ENCODE measurements around the gene EIF4G3.

Gene EIF4G3

DNA sequence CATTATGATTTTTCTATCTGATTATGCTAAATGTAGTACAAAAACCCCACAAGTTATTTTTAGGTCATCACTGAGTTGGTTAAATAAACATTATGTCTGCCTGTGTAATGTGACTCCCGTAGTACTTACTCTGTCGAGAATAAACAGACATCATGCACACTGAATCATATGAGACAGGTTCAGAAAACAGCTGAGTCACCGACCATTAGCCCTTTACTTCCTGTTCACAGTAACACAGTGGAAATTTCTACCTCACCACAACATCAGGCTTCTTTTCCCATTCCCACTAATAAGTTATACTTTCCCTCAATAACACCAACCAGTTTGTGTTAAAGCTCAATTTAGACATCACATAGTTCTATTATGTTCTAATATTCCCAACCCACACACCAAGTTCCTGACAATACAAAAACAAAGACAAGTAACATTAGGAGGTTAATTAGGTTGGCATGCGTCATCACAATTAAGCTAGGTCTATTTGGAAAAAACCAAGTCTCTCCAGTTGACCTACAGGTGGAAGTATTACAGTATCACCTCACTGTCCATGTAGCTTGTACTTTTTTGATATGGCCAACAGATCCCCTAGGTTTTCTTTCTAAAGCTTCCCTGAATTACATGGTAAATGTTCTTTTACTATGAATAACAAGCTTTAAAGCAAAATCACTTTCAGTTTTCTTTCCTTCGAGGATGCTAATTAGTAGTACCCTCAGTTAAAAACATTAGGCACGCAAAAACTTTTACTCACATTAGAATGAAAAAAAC, 154.2 kb downstream of the EIF4G3 start:
- DNase-seq: no peak

- no peak for DNase-seq
Measured at GRCh38 chr1:21021311-21021710, 155.4 kb downstream of the EIF4G3 start.

DNA sequence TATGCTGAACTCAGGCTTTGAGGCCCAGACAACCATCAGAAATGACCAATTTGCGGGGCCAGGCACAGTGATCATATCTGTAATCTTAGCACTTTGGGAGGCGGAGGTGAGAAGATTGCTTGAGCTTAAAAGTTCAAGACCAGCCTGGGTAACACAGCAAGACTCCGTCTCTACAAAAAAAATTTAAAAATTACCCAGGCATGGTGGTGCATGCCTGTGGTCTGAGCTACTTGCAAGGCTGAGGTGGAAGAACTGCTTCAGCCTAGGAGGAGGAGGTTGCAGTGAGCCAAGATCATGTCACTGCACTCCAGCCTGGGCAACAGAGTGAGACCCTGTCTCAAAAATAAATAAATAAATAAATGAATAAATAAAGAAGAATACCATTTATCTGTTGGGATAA, 156.5 kb downstream of the EIF4G3 start:
- DNase-seq: no peak

- no peak for DNase-seq
Measured at GRCh38 chr1:21018673-21019072, 158.0 kb downstream of the EIF4G3 start.

DNA sequence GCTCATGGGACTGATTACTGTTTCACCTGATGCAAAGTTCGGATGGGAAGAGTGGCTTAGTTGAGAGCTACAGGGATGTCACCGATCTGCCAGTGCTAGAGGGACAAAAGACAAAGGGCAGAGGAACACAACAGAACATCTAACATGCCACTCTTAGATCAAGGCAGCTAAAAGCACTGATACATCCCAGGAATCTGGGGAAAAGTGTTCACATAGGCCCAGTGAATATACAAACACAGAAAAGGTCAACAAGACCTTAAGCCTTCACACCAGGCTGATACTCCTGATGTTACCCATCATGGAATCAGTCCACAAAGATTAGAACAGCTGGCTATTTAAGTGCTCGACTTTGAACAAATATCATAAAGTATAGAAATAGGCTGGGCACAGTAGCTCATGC, 163.2 kb downstream of the EIF4G3 start:
- no peak for DNase-seq

DNA sequence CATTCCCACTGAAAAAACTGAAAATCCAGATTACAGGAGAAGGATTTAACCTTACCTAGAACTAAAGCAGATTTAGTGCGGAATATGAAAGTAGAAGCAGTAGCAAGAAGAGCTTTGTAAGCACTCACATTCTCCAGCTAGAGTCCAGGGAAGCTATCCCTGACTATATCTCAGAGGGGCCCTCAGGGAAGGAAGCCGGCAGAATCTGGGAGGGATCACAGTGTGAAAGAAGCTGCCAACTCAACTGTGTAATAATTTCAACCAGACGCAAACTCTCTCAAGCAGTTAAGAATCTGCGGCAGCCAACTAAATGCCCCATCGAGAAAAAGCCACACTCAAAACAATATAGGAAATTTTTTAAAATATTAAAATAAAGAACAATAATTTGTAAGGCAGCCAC, 163.8 kb downstream of the EIF4G3 start:
- DNase-seq: no peak

DNA sequence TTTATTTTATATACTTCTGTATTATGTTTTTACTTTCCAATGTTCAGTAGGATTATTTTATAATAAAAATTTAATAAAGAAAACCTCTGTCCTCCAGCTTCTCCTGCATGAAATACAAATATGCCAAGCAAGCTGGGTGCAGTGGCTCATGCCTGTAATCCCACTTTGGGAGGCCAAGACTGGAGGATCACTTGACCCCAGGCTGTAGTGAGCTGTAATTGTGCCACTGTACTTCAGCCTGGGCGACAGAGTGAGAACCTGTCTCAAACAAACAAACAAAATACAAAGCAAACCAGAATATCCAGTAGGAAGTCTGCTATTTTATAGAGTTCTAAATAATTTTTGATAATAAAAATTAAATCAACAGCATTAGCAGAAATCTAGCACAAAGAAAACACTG, 168.8 kb downstream of the EIF4G3 start:
- DNase-seq: no peak

DNA sequence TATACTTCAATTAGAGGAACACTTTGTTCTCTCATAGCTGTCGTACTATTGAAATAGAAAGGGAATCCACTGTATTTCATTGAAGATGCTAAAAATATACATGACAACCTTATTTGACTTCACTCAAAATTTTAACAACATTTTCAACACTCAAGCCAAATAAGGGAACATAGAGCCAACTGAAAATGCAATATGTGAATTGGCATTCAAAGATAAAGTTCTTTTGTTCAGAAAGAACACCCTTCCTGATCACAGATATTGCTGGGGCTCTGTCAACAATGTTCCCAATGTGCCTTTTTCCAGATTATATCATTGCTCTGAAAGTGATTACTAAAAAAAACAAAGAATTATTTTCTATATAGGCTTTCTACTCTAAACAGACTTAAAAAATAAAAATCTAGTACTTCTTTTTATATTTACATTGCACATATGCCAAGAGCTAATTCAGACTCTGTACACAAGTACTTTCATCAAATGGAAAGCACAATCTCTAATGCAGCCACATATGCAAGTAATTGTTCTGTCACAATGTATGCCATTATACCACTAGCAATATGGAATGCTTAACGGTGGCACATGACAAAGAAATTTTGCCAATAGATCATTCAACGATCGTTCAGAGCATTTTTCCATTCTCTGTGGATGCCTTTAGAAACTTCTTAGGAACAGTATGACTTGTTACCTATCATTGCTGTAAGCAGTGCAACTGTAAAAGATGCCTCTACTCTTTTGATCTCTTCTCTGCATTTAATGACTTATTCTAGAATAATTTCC, 171.0 kb downstream of the EIF4G3 start:
- no peak for DNase-seq

GRCh38 chr1:21003281-21004045, 173.2 kb downstream of the EIF4G3 start:
- no peak for DNase-seq

DNA sequence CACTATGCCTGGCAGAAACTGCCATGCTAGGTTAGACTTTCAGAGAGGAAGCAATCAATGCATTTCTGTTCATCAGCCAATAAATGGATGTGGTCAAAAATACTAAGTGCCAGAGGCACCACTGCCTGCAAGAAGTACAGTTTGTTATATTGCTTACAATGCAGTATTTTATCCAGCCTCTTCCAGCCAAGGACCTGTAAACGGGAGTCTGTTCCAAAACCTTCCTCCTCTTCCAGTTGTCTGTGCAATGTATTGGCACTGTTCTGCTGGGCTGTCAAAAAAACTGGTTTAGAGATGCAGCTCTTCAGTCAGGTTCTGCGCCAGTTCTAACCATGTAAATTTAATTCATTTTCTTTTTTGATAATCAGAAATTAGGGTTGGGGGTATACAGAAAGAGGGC, 175.7 kb downstream of the EIF4G3 start:
- DNase-seq: no peak

DNA sequence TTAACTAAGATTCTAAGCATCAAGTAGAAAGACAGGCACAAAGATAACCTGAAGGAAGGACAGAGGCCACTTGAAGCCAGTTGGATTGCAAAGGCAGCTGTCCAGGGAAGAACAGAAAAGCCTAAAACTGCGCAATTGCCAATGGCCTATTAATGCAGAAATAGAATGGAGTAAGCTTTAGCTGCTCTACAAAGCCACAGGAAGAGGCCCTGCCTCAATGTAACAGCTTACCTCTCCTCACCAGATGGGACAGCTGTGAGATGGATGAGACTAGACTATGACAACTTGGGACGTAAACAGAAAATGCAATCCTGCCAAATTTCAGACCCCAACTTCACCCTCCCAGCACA, 176.5 kb downstream of the EIF4G3 start:
- DNase-seq: no peak

GRCh38 chr1:20999525-21000244, 177.0 kb downstream of the EIF4G3 start:
- DNase-seq: no peak

- DNase-seq: no peak
Measured at GRCh38 chr1:20998826-20999225, 177.9 kb downstream of the EIF4G3 start.

GRCh38 chr1:20997602-20998224, 179.0 kb downstream of the EIF4G3 start:
- DNase-seq: no peak

DNA sequence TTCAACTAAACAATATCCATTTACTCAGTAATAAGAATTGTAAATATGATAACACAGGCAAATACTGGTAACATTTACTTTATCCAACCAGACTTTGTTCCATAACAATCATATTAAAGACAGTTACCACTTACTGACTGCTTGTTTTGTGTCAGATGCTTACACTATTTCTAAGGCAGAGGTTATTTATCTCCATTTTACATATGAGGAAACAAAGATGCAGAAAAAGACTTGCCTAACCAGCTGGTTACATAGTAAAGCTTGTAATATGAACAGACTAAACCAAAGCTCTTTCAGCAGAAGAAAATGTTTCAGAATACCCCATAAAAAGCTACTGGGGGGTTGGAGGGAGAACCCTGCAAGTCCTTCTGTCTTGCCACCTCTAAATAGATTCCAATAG, 180.1 kb downstream of the EIF4G3 start:
- DNase-seq: no peak

DNA sequence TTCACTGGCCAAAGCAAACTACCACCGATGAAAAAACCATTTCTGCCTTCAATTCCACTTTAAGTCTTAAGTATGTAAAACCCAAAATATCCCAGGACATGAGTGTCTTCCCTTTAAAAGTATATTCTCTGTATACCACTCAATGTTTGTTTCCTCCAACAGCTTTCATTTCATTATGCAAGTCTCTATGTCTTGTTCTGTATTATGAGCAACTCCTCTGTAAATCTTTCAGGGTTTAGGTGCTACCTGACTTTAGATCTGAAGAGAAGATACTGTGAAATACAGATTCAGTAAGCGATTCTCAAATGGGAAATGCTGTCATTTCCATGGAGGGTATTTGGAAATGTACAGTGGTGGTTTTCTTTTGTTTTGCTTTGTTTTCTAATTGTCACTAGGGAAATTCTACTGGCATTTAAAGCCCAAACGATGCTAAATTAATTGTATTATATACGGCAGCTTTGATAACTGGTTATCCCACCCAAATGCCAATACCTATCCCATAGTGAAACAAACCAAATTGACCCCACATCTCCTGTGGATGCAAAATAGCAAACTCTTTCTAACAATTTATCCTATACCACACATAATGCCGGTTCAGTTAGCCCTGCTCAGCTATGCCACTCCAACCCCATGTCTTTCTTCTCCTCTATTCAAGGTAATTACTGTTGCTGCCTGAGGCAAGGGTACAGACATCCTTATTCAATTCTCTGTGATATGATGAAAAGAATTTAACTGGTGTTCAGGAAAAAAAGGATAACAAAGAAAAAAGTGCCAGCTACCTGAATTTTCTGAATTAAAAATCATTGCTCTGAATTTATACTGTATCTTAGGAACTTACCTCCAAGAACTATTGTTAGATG, 182.8 kb downstream of the EIF4G3 start:
- DNase-seq: no peak

- no peak for DNase-seq
Measured at GRCh38 chr1:20992322-20993056, 184.2 kb downstream of the EIF4G3 start.

DNA sequence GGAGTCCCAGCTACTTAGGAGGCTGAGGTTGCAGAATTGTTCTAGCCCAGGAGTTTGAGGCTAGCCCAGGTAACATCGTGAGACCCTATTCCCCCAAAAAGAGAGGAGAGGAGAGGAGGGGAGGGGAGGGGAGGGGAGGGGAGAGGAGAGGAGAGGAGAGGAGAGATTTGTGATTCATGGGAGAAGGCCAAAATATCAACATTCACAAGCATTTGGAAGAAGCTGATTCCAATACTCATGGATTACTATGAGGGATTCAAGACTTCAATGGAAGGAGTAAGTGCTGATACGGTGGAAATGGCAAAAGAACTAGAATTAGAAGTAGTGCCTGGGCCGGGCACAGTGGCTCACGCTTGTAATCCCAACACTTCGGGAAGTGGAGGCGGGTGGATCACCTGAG, 187.8 kb downstream of the EIF4G3 start:
- no peak for DNase-seq

- no peak for DNase-seq
Measured at GRCh38 chr1:20987831-20988825, 188.6 kb downstream of the EIF4G3 start.
